Mesothelial cell of epicardium (in vitro differentiated cells): ENCODE measurements around the gene TPRN. TPM values are rescaled to one million over a fixed set of nuclear protein-coding genes. Genes with fewer than 3 reads are reported as not detected.

Source experiments
- DNase-seq, 2 experiments: peaks; one replicate each; pipeline ENCODE4 v3.0.0; 2021; ENCODE audit warnings: low spot score in 2 of 2; ENCODE audit not compliant: unreplicated experiment in 2 of 2
- H3K27ac Mint-ChIP-seq: 2 replicates; pipeline ENCODE4 v1.8.0; 2021; ENCODE audit warnings: mixed read lengths
- H3K27me3 Mint-ChIP-seq: 2 replicates; pipeline ENCODE4 v1.8.0; 2021; ENCODE audit warnings: low read depth, mixed read lengths
- H3K36me3 Mint-ChIP-seq: 2 replicates; pipeline ENCODE4 v1.8.0; 2021; ENCODE audit warnings: mixed read lengths
- H3K4me1 Mint-ChIP-seq: 2 replicates; pipeline ENCODE4 v1.8.0; 2021; ENCODE audit warnings: mixed read lengths
- H3K4me3 Mint-ChIP-seq: 2 replicates; pipeline ENCODE4 v1.8.0; 2021; ENCODE audit warnings: mild to moderate bottlenecking, moderate library complexity, mixed read lengths
- H3K9me3 Mint-ChIP-seq: 2 replicates; pipeline ENCODE4 v1.8.0; 2021; ENCODE audit warnings: mixed read lengths
- microRNA-seq: library from miRNA; unstranded; fragments of <30 nt; microRNA quantifications from one replicate; pipeline ENCODE4 v1.2.0, GENCODE V29; 2021; ENCODE audit warnings: inconsistent platforms, mixed read lengths
- total RNA-seq: library from RNA; stranded (reverse); gene quantifications from 3 replicates; pipeline ENCODE4 v1.2.1, GENCODE V29; 2021
- TF ChIP-seq, protein P1 (sequence below): fragments of 200-600 bp; sonication (generic); IDR thresholded peaks from one replicate; pipeline ENCODE4 v1.5.0; 2021; ENCODE audit warnings: antibody characterized with exemption; ENCODE audit not compliant: unreplicated experiment

The TPRN gene
- total RNA-seq, 1 donor from 2014 or later = 16.7 TPM

DNA sequence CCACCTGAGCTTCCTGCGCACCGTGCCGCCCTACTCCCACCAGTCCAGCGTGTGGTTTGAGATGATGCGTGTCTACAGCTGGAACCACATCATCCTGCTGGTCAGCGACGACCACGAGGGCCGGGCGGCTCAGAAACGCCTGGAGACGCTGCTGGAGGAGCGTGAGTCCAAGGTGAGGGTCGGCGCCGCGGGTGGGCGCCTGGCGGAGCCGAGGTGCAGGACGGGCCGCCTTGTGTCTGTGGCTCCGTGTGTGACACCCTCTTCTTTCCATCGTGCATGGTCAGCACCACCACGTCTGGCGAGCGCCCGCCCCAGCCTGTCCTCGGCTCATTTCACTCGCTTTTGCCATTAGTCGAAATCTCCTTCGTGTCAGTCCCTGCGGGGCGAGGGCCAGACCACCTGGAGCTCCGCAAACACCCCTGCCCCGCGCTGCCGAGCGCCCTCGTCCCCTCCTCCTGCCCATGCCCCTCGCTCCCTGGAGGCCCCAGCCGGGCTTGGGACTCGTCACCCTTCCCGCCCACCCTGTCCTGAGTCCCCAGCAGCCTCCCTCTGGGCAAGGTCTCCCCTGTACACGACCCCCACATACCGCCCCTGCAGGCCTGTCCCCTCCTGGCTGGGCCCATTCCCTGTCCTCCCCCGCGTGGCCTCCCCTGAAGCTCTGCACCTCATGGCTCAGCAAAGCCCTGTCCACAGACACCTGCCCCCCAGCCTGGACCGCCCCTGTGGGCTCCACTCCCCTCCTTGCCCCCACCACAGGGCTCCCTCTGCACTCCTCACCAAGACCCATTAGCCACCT is 54.6 kb downstream of the TPRN start:
- no peaks in the 10 kb centered on the region for H3K36me3 Mint-ChIP-seq
- TF ChIP-seq, protein P1, sequence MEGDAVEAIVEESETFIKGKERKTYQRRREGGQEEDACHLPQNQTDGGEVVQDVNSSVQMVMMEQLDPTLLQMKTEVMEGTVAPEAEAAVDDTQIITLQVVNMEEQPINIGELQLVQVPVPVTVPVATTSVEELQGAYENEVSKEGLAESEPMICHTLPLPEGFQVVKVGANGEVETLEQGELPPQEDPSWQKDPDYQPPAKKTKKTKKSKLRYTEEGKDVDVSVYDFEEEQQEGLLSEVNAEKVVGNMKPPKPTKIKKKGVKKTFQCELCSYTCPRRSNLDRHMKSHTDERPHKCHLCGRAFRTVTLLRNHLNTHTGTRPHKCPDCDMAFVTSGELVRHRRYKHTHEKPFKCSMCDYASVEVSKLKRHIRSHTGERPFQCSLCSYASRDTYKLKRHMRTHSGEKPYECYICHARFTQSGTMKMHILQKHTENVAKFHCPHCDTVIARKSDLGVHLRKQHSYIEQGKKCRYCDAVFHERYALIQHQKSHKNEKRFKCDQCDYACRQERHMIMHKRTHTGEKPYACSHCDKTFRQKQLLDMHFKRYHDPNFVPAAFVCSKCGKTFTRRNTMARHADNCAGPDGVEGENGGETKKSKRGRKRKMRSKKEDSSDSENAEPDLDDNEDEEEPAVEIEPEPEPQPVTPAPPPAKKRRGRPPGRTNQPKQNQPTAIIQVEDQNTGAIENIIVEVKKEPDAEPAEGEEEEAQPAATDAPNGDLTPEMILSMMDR = no peak
- no peak overlapping the region for H3K27ac Mint-ChIP-seq
- H3K27me3 Mint-ChIP-seq = peaks cover 50% of the 10 kb centered on the region
- H3K9me3 Mint-ChIP-seq = no peaks in the 10 kb centered on the region
- H3K4me3 Mint-ChIP-seq = no peak overlapping the region
- H3K4me1 Mint-ChIP-seq = no peaks in the 10 kb centered on the region
- no peak for DNase-seq

DNA sequence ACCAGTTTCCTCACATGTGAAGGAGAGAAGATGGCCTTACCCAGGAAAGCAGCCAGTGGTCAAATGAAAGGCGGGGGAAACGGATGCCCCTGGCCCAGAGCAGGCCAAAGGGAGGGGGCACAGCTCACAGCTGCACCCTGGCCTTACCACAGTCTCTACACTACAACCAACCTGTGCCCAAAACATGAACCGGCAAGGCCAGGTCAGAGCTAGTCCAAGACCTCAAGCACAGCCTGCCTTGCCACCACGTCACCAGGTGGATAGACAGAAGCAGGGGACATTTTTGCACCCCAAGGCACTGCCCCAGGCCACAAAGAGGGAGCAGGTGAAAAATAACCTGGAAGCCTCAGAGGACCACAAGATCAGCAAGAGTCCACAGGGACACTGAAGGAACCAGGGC is 57.1 kb downstream of the TPRN start:
- H3K27me3 Mint-ChIP-seq = peaks cover 66% of the 10 kb centered on the region
- no peak for DNase-seq

DNA sequence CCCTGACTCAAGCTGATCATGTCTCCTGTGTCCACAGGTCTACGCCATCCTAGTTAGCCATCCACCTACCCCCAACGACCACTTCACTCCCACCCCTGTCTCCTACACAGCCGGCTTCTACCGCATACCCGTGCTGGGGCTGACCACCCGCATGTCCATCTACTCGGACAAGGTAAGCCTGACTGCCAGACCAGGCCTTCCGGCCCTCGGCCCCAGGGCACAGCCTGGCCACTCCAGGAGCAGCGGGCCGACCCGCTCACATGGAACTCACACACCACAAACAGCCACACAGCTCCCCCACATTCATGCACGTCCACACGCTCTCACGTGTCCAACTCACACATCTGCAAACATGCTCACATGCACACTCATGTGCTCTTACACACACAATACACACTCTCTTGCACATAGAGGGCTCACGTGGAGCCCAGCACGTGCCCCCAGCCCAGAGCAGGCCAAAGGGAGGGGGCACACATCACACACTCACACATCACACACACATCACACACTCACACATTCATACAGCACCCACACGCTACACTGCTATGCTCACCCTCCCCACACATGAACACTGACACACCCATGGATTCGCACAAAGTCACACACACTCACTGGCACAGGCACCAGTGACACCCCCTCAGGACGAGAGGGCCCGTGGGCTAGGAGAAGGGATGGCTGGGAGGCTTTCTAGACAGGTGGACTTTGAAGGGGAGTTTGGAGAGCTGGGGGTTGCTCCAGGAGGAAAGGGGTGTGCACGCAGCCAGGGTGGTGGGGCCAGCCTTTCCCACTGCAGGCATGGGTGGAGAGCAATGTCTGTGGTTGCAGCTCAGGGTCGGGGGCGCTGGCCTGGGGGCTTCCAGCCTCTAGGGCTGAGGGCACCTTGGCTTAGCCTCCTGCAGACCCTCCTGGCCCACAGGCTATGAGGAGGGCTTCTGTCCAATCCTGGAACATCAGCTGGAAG is 58.3 kb downstream of the TPRN start:
- H3K36me3 Mint-ChIP-seq = no peaks in the 10 kb centered on the region
- no peaks in the 10 kb centered on the region for H3K9me3 Mint-ChIP-seq
- no peaks in the 10 kb centered on the region for H3K4me1 Mint-ChIP-seq
- H3K4me3 Mint-ChIP-seq = no peak overlapping the region
- no peak overlapping the region for H3K27ac Mint-ChIP-seq
- no peak for DNase-seq
- H3K27me3 Mint-ChIP-seq = peaks cover 75% of the 10 kb centered on the region
- TF ChIP-seq, protein P1 = no peak

More for the DNA sequence above, 57.1 kb downstream of the TPRN start:
- H3K27ac Mint-ChIP-seq = no peak overlapping the region
- H3K4me1 Mint-ChIP-seq = no peaks in the 10 kb centered on the region
- no peaks in the 10 kb centered on the region for H3K9me3 Mint-ChIP-seq
- TF ChIP-seq, protein P1 = no peak
- H3K4me3 Mint-ChIP-seq = no peak overlapping the region
- H3K36me3 Mint-ChIP-seq = no peaks in the 10 kb centered on the region

Small RNA genes within 50 kb of the gene (microRNA-seq; reads per million reads assigned to microRNA genes)
- not detected for gene MIR3621

Other genes with a start within 250 kb of the TPRN start
- gene LCN12, start 248.5 kb downstream of the TPRN start, total RNA-seq = 13.3 to 15.9 TPM (median 13.8 TPM) in 3 replicates
- gene PTGDS, start 223.2 kb downstream of the TPRN start, total RNA-seq = 52.6 to 58.0 TPM (median 53.5 TPM) in 3 replicates
- 4.7 to 5.7 TPM (median 5.5 TPM) in 3 replicates for gene LCNL1, start 217.7 kb downstream of the TPRN start, total RNA-seq
- gene PAXX, start 208.3 kb downstream of the TPRN start, total RNA-seq = 51.1 to 58.3 TPM (median 53.1 TPM) in 3 replicates
- 1.5 to 2.9 TPM (median 1.7 TPM) in 3 replicates for gene CLIC3, start 204.2 kb downstream of the TPRN start, total RNA-seq
- 57.7 to 59.3 TPM (median 58.7 TPM) in 3 replicates for gene ABCA2, start 172.5 kb downstream of the TPRN start, total RNA-seq
- gene FUT7, start 168.7 kb downstream of the TPRN start, total RNA-seq = 0.09 to 0.13 TPM in 2 of 3 replicates, not detected in the other
- gene NPDC1, start 154.6 kb downstream of the TPRN start, total RNA-seq = 75.8 to 84.0 TPM (median 77.9 TPM) in 3 replicates
- 4.8 to 6.3 TPM (median 5.2 TPM) in 3 replicates for gene ENTPD2, start 146.7 kb downstream of the TPRN start, total RNA-seq
- gene SAPCD2, start 130.2 kb downstream of the TPRN start, total RNA-seq = 5.7 to 6.2 TPM (median 5.9 TPM) in 3 replicates
- gene UAP1L1, start 123.2 kb downstream of the TPRN start, total RNA-seq = 4.6 to 5.7 TPM (median 5.5 TPM) in 3 replicates
- 61.1 to 65.1 TPM (median 61.2 TPM) in 3 replicates for gene MAN1B1, start 113.8 kb downstream of the TPRN start, total RNA-seq
- gene DPP7, start 86.0 kb downstream of the TPRN start, total RNA-seq = 149 to 159 TPM (median 157 TPM) in 3 replicates
- gene GRIN1, start 61.6 kb downstream of the TPRN start, total RNA-seq = 0.58 to 0.99 TPM (median 0.64 TPM) in 3 replicates
- not detected in 3 replicates for gene LRRC26, start 30.7 kb downstream of the TPRN start, total RNA-seq
- gene TMEM210, start 28.7 kb downstream of the TPRN start, total RNA-seq = not detected in 3 replicates
- gene ANAPC2, start 12.2 kb downstream of the TPRN start, total RNA-seq = 86.1 to 89.3 TPM (median 87.1 TPM) in 3 replicates
- gene SSNA1, start 12.1 kb downstream of the TPRN start, total RNA-seq = 40.9 to 43.8 TPM (median 42.8 TPM) in 3 replicates
- gene TMEM203, start 4.9 kb upstream of the TPRN start, total RNA-seq = 32.7 to 35.5 TPM (median 33.0 TPM) in 3 replicates
- 22.4 to 24.3 TPM (median 23.5 TPM) in 3 replicates for gene NDOR1, start 5.0 kb upstream of the TPRN start, total RNA-seq
- gene RNF208, start 21.5 kb upstream of the TPRN start, total RNA-seq = 13.6 to 16.0 TPM (median 13.9 TPM) in 3 replicates
- gene CYSRT1, start 24.4 kb upstream of the TPRN start, total RNA-seq = 1.5 to 1.9 TPM (median 1.7 TPM) in 3 replicates
- 0.16 to 0.41 TPM (median 0.29 TPM) in 3 replicates for gene RNF224, start 26.8 kb upstream of the TPRN start, total RNA-seq
- 0.23 to 0.27 TPM in 2 of 3 replicates, not detected in the other for gene SLC34A3, start 30.2 kb upstream of the TPRN start, total RNA-seq
- 146 to 152 TPM (median 148 TPM) in 3 replicates for gene TUBB4B, start 40.5 kb upstream of the TPRN start, total RNA-seq
- gene STPG3, start 50.5 kb upstream of the TPRN start, total RNA-seq = 0.18 to 0.29 TPM in 2 of 3 replicates, not detected in the other
- gene NELFB, start 54.6 kb upstream of the TPRN start, total RNA-seq = 51.6 to 54.8 TPM (median 53.3 TPM) in 3 replicates
- gene TOR4A, start 77.0 kb upstream of the TPRN start, total RNA-seq = 5.7 to 6.5 TPM (median 6.5 TPM) in 3 replicates
- 7.4 to 9.6 TPM (median 9.2 TPM) in 3 replicates for gene NRARP, start 101.5 kb upstream of the TPRN start, total RNA-seq
- gene EXD3, start 222.4 kb upstream of the TPRN start, total RNA-seq = 37.2 to 38.2 TPM (median 37.3 TPM) in 3 replicates
- 19.9 to 22.1 TPM (median 21.4 TPM) in 3 replicates for gene NOXA1, start 222.7 kb upstream of the TPRN start, total RNA-seq
- gene ENTPD8, start 240.6 kb upstream of the TPRN start, total RNA-seq = 1.4 to 1.7 TPM (median 1.6 TPM) in 3 replicates